HG02970 (cell line): Measurements from ENCODE around the gene PTER.

ENCODE experiments used
- ATAC-seq: cut with Tn5 transposase; IDR thresholded peaks from one replicate; pipeline ENCODE4 v1.9.1; 2021; ENCODE audit warnings: mild to moderate bottlenecking, moderate library complexity, moderate number of reproducible peaks; ENCODE audit not compliant: unreplicated experiment, low FRiP score

PTER gene

DNA sequence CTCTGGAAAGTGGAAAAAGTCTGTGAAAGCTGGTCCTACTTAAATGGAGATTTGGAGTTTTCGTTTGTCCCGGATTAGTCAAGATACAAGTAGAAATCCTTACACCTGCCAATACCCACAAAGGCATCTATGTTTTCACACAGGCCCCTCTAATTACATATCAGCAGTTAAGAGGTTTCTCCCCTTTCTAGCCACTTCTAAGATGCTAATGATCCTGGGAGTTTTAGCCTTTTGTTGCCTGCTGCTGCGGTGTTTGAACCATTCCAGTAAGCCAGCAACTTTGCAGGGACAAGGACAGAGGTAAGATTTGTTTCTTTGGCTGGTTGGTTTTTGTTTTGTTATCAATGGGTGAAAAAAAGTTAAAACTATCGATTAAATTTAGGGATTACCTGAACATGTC lies 90.6 kb downstream of the PTER start:
- no peak for ATAC-seq

DNA sequence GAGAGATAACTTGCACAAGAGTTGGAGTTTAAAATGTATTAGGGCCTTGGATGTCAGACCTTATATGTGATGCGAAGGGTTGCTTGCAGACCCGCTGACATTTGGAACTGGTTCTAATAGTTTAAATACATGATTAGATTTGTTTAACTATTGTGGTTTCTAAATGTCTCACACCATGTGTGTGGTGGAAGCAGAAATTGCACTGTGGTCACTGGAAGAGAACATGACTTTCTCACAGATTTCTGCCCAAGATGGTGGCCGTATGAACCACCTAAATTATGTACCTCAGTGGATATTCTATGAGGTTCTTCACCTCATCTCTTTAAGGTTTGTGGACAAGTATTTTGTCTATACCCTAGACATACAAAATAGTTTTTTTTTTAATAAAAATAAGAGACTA lies 93.0 kb downstream of the PTER start:
- ATAC-seq = no peak

DNA sequence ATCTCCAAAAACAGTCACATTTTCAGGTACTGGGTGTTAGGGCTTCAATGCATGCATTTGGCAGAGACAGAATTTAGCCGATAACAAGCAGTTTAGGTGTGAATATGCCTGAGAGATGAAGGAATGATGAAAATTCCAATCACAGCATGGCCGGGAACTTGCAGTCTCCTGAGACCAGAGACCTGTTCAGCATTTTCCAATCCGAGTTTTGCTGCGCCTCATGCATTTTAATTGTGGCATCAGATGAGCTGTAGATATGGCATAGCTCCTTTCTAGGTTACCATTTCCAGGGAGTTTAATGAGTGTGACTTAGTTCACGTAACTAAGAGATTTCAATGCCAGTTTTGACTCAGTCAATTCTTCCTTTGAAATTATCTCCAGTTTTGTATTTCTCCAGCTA lies 99.3 kb downstream of the PTER start:
- no peak for ATAC-seq

DNA sequence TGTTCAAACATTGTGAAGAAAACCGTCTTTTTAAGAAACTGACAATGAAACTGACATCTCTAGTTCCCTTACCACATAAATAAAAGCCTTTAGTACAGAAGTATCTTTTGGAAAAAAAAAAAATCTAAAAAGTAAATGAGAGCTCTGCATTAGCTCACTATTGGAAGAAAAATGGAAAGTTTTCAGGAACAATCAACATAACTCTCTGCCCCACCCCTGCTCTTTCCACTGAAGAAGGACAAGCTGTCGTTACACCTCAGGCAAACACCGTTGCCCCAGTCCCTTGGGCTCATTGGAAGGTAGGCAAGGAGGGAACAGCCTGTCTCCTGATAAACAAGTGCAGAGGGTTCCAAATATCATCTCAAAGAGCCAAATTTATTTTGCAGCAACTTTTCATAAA lies 107.3 kb downstream of the PTER start:
- no peak for ATAC-seq

DNA sequence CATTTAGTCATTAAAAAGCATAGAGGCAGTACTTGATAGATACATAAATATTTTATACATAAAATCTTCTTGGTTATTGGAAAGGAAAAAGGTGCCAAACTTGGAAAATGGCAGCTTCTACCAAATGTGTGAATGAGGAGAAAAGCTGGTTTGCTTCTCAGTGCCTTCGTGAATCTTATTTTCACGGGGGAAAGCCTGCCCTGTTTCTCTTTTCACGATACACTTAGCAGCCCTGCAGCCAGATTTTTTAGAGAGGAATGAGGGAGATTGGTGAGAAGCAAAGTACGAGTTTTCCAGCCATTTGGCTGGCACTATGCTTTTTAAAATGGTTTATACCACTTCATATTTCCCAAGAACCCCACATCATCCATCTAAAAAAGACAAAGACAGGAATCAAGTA lies 107.8 kb downstream of the PTER start:
- ATAC-seq = no peak

DNA sequence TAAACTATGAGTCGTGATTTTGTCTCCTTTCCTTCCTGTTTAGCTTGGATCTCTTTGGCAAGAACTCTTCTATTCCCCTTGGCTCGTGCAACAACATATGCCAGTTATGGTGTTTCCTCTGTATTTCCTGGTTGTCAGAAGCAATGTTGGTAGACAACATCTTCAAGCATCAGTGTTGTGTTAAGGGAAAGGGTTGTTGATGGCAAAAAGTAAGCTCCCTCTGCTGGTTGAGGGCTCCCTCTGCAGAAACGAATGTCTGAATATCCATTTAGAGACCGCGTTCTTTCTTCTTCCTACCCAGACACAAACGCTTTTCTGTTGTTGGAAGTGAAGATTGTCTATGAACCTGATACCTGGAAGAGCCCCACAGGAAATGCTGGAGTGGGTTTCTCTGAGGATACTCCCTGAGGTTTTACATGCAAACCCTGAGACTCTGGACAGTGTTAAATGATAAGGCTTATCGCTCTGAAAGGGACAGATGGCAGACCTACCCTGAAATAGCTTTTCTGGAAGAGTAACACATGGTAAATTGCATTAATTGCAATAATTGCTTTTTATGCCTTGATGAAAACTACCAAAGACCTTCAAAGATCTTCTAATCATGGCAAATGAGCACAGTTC lies 108.4 kb downstream of the PTER start:
- ATAC-seq = no peak

DNA sequence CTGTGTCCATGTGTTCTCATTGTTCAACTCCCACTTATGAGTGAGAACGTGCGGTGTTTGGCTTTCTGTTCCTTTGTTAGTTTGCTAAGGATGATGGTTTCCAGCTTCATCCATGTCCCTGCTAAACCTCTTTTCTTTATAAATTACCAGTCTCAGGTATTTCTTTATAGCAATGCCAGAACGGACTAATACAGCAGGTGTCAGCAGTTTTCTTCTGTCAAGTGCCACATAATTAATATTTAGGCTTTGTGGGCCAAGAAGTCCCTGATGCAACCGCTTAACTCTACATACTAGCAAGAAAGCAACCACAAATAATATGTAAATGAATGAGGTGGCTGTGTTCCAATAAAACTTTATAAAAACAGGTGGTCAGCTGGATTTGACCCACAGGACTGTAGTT lies 111.2 kb downstream of the PTER start:
- no peak for ATAC-seq

DNA sequence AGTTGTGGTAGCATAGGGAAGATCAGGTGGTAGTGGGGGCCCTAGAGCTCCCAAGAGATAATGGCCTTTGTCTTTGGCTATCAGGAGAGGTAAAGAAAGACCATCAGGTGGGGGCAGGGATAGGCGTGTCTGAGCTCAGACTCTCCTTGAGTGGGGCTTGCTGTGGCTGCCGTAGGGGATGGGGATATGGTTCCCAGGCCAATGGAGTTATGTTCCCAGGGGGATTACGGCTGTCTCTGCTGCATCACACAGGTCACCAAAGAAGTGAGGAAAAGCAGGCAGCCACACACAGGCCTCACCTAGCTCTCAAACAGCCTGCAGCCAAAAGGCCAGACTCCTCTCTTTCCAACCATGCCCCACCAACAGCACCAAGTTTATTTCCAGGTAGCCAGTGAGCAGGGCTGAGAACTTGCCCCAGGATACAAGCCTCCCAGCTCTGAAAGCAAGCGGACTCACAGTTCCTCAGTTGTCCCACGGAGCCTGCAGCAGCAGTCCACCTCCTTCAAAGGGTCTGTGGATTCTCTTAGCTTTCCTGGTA lies 122.5 kb downstream of the PTER start:
- ATAC-seq = no peak

DNA sequence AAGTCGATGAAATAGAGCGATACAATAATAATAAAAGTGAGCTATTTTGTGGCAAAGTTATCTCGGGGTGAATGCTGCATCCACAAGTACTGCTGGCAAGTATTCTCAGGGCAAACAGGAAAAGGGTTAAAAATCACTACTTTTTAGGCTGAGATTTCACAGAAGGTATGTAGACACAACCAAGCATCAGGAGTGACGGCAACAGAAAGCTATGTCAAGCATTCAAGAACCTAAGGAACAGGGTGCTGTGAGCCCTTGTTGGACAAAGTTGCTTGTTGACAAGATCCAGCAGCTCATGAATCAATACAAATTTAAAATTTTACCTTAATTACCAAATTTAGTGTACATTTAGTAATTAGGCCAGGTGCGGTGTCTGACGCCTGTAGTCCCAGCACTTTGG lies 126.1 kb downstream of the PTER start:
- ATAC-seq = no peak
